Endodermal cell (in vitro differentiated cells): ENCODE measurements around the gene IKZF1. TPM values are rescaled to one million over a fixed set of nuclear protein-coding genes. Genes with fewer than 3 reads are reported as not detected.
A peak's percentile ranks its signal among the peaks of the same experiment; 100 is the strongest.

Experiments used
- DNase-seq: peaks from one replicate; pipeline ENCODE4 v3.0.0-alpha.2; 2017
- H3K27ac ChIP-seq: 2 replicates; pipeline ENCODE4 v1.5.1; 2013; ENCODE audit warnings: mild to moderate bottlenecking, low read depth, low read length, moderate library complexity
- H3K27me3 ChIP-seq: 2 replicates; pipeline ENCODE4 v1.6.1; 2013; ENCODE audit warnings: mild to moderate bottlenecking, low read length, moderate library complexity; ENCODE audit not compliant: insufficient read depth, control insufficient read depth, poor library complexity, severe bottlenecking
- H3K36me3 ChIP-seq: 2 replicates; pipeline ENCODE4 v1.7.0; 2013; ENCODE audit warnings: mild to moderate bottlenecking, low read length, moderate library complexity; ENCODE audit not compliant: control insufficient read depth, insufficient read depth
- H3K4me1 ChIP-seq: one replicate; pipeline ENCODE4 v1.7.0; 2013; ENCODE audit warnings: low read length; ENCODE audit not compliant: control insufficient read depth, insufficient read depth
- H3K4me3 ChIP-seq: 2 replicates; pipeline ENCODE4 v1.5.1; 2013; ENCODE audit warnings: mild to moderate bottlenecking, low read length, moderate library complexity
- H3K9ac ChIP-seq: 2 replicates; pipeline ENCODE4 v1.6.1; 2013; ENCODE audit warnings: mild to moderate bottlenecking, low read length, moderate library complexity; ENCODE audit not compliant: poor library complexity, severe bottlenecking; ENCODE audit errors: extremely low read depth
- H3K9me3 ChIP-seq: 2 replicates; pipeline ENCODE4 v1.6.1; 2013; ENCODE audit warnings: mild to moderate bottlenecking, low read length, moderate library complexity; ENCODE audit not compliant: control insufficient read depth
- H3K27ac Mint-ChIP-seq: 2 replicates; pipeline ENCODE4 v1.8.0; 2020; ENCODE audit warnings: mixed read lengths
- H3K27me3 Mint-ChIP-seq: 2 replicates; pipeline ENCODE4 v1.8.0; 2021; ENCODE audit warnings: mild to moderate bottlenecking, mixed read lengths; ENCODE audit not compliant: insufficient read depth
- H3K36me3 Mint-ChIP-seq: 2 replicates; pipeline ENCODE4 v1.8.0; 2020; ENCODE audit warnings: low read depth, mixed read lengths
- H3K4me1 Mint-ChIP-seq: 2 replicates; pipeline ENCODE4 v1.8.0; 2020; ENCODE audit warnings: mixed read lengths
- H3K4me3 Mint-ChIP-seq: 2 replicates; pipeline ENCODE4 v1.8.0; 2020; ENCODE audit warnings: mild to moderate bottlenecking, moderate library complexity, mixed read lengths
- H3K9me3 Mint-ChIP-seq: 2 replicates; pipeline ENCODE4 v1.8.0; 2020; ENCODE audit warnings: mild to moderate bottlenecking, mixed read lengths
- CTCF ChIP-seq: fragments of 200-600 bp; sonication (generic); conservative IDR thresholded peaks from 2 replicates; pipeline ENCODE4 v1.5.0; 2021; ENCODE audit warnings: antibody characterized with exemption, mild to moderate bottlenecking
- WGBS, 2 experiments: methylation state at CpG; one replicate each; pipeline versions ENCODE4 v1.1.5 to v1.1.7; 2013; ENCODE audit warnings: missing lambda C conversion rate in 2 of 2, mixed read lengths in 1 of 2; ENCODE audit not compliant: insufficient coverage in 1 of 2, insufficient read length in 1 of 2; 5-methylcytosine and 5-hydroxymethylcytosine counted together
- total RNA-seq, 2 donors: library from RNA; stranded (reverse); fragmentation: NEBNext Ultra II Directional in 1 of 2; extraction: Animal tissue kit (Norgen Biotek cat#: 25700) in 1 of 2; gene quantifications; 2 replicates in 1 of 2; 3 replicates in 1 of 2; pipeline ENCODE4 v1.2.1, GENCODE V29; 2021

The IKZF1 gene
- total RNA-seq, 2 donors from 2014 or later = 0.44 to 0.55 TPM

GRCh38 chr7:50377356-50377755 is 72.8 kb downstream of the IKZF1 start:
- Mint-ChIP-seq H3K27ac (no peak overlapping the region), H3K9me3 (no peaks in the 10 kb centered on the region), H3K36me3 (no peaks in the 10 kb centered on the region), H3K27me3 (no peaks in the 10 kb centered on the region), H3K4me3 (no peak overlapping the region), H3K4me1 (peaks cover 6% of the 10 kb centered on the region)
- no peaks in the 10 kb centered on the region for H3K4me1 ChIP-seq
- H3K9me3 ChIP-seq = no peaks in the 10 kb centered on the region
- no peak overlapping the region for H3K9ac ChIP-seq
- no peaks in the 10 kb centered on the region for H3K36me3 ChIP-seq
- DNase-seq = no peak
- H3K27ac ChIP-seq = no peak overlapping the region
- no peak for TF ChIP-seq CTCF
- WGBS, 2 experiments = 94 to 100% methylated on average over 9 of the region's 9 CpGs
- no peak overlapping the region for H3K4me3 ChIP-seq
- H3K27me3 ChIP-seq = no peaks in the 10 kb centered on the region

GRCh38 chr7:50379082-50379481 is 74.6 kb downstream of the IKZF1 start:
- H3K4me1 Mint-ChIP-seq = peaks cover 6% of the 10 kb centered on the region
- H3K27me3 Mint-ChIP-seq = no peaks in the 10 kb centered on the region
- 52 to 70% methylated on average over 5 to 10 of the region's 10 CpGs for WGBS, 2 experiments

GRCh38 chr7:50379539-50379938 is 75.0 kb downstream of the IKZF1 start:
- WGBS, 2 experiments = 93% methylated on average over 1 of the region's 1 CpG; no CpG with 5 or more reads in 1 of the 2 experiments
- no peak overlapping the region for H3K27ac ChIP-seq
- no peak for TF ChIP-seq CTCF
- Mint-ChIP-seq H3K36me3 (no peaks in the 10 kb centered on the region), H3K27ac (peak overlapping the region; percentile 64), H3K27me3 (no peaks in the 10 kb centered on the region), H3K4me1 (peaks cover 6% of the 10 kb centered on the region), H3K4me3 (peak overlapping the region; percentile 14), H3K9me3 (no peaks in the 10 kb centered on the region)
- H3K27me3 ChIP-seq = no peaks in the 10 kb centered on the region
- no peaks in the 10 kb centered on the region for H3K4me1 ChIP-seq
- no peak overlapping the region for H3K9ac ChIP-seq
- H3K36me3 ChIP-seq = no peaks in the 10 kb centered on the region
- no peak for DNase-seq
- H3K4me3 ChIP-seq = no peak overlapping the region
- no peaks in the 10 kb centered on the region for H3K9me3 ChIP-seq

More at GRCh38 chr7:50379082-50379481, 74.6 kb downstream of the IKZF1 start:
- Mint-ChIP-seq H3K9me3 (no peaks in the 10 kb centered on the region), H3K36me3 (no peaks in the 10 kb centered on the region), H3K4me3 (peak overlapping the region; percentile 14), H3K27ac (peak overlapping the region; percentile 64)
- Histone ChIP-seq H3K4me3 (no peak overlapping the region), H3K27ac (no peak overlapping the region), H3K9me3 (no peaks in the 10 kb centered on the region), H3K27me3 (no peaks in the 10 kb centered on the region), H3K36me3 (no peaks in the 10 kb centered on the region), H3K4me1 (no peaks in the 10 kb centered on the region), H3K9ac (no peak overlapping the region)
- DNase-seq = peak; percentile 89
- no peak for TF ChIP-seq CTCF
